KOPT-K1 (cell line): ENCODE results near the gene SPATA17.
A peak's percentile ranks its signal among the peaks of the same experiment; 100 is the strongest.
"Not testable (repeated sequence)": the region's sequence is repeated elsewhere in the genome, so short reads cannot be mapped to it uniquely, and the experiment has no call there.

Experiments used
- H3K27ac ChIP-seq: fragments of 200-600 bp; sonication (generic); 2 replicates; pipeline ENCODE4 v1.5.1; 2016; ENCODE audit warnings: antibody characterized with exemption, mild to moderate bottlenecking, low read depth, low read length; ENCODE audit not compliant: poor library complexity, severe bottlenecking
- H3K36me3 ChIP-seq: fragments of 200-600 bp; sonication (generic); 2 replicates; pipeline ENCODE4 v1.5.1; 2017; ENCODE audit warnings: antibody characterized with exemption, mild to moderate bottlenecking, low read length, moderate library complexity; ENCODE audit not compliant: insufficient read depth
- H3K9me3 ChIP-seq: fragments of 200-600 bp; sonication (generic); 2 replicates; pipeline ENCODE4 v1.5.1; 2017; ENCODE audit warnings: antibody characterized with exemption, low read length, mild to moderate bottlenecking; ENCODE audit not compliant: insufficient read depth, poor library complexity, severe bottlenecking

Gene SPATA17

DNA sequence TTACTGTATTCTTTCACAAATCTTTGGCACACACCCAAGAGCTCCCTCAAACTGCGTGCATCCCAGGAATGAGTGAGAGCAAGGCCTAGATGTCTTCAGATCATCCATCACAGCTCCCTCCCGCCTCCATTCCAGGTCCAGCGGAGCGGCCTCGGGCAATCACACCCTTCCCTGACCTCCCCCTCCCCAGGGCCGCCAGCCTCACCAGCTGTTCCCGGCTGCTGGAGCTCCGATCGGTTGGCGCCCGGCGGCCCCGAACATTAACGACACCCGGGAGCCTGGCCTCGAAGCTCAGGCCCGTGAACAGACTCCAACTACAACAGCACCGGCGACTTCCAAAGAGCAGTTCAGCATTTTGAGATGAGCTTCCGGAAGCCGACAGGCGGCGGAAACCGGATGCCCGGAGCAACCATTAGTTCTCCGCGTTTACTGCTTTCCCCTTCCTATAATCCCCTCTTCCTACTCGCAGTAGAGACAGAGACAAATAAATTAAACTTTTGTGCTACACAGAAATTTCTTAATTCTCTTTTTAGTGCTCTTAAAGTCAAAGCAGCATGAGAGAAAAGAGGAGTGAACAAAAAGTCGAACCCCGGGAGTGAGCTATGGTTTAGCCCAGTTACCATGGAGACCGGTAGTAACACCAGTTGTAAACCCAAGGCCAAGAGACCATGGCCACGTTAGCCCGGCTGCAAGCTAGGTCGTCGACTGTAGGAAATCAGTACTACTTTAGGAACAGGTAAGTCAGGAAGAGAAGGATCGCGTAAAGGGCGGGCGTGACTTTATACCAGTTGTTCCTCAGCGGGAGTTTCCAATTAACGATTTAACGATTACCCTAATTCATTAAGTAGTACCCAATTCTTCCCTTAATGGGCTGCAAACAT lies at the start of gene SPATA17, which contains the start of gene GPATCH2:
Gene SPATA17, plus strand, starts transcription at position 634 of the 881 bp plus-strand sequence. Its CDS starts 35 bp downstream, at position 669.
Gene GPATCH2, minus strand, starts transcription at position 380 of the 881 bp plus-strand sequence. Its CDS starts 119 bp downstream, at position 261.
- H3K27ac ChIP-seq: peak within 1 kb of the TSS; percentile 76
- no peaks in the 10 kb centered on the region for H3K9me3 ChIP-seq
- H3K36me3 ChIP-seq: no peaks in the 10 kb centered on the region

DNA sequence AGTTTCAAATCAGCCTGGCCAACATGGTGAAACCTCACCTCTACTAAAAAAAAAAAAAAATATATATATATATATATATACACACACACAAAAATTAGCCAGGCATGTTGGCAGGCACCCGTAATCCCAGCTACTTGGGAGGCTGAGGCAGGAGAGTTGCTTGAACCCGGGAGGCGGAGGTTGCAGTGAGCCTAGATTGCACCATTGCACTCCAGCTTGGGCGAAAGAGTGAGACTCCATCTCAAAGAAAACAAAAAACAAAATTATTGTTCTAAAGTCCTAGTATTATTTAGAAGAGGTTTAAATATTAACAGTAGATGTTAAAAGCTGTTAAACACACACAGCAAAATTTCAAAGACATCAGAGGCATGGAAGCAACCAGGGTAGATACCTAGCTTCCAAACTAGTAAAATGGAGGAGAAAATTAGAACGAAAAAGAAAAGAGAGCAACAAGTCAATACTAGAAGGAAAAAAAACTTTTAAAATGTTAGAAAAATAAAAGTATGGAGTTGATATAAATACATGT lies 46.8 kb upstream of the SPATA17 start:
- not testable (repeated sequence) for H3K36me3 ChIP-seq, H3K9me3 ChIP-seq, H3K27ac ChIP-seq

- Histone ChIP-seq H3K36me3 (no peaks in the 10 kb centered on the region), H3K27ac (no peak overlapping the region), H3K9me3 (no peaks in the 10 kb centered on the region)
These were observed 45.6 kb upstream of the SPATA17 start for GRCh38 chr1:217585577-217585976.

- Histone ChIP-seq H3K36me3 (no peaks in the 10 kb centered on the region), H3K9me3 (no peaks in the 10 kb centered on the region), H3K27ac (no peak overlapping the region)
These were observed 44.6 kb upstream of the SPATA17 start for GRCh38 chr1:217586586-217586985.

- H3K9me3 ChIP-seq: no peaks in the 10 kb centered on the region
- no peak overlapping the region for H3K27ac ChIP-seq
- H3K36me3 ChIP-seq: no peaks in the 10 kb centered on the region
These were observed 40.5 kb upstream of the SPATA17 start for GRCh38 chr1:217590598-217590997.

DNA sequence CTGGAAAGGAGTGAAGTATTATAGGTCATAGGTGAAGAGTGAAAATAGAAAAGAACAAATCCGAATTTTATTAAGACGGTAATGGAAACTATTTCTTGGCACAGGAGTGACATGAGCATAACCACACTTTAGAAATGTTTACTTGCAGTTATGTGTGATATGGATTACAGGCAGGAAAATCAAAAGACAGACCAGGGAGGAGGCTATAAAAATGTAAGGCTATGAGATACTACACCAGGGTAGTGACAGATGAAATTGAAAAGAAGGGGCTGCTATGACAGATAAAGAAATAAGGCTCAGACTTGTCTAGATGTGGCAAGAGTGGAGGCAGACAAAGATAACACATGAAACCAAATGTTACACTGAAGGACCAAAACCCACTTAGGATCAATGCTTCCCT lies 32.0 kb upstream of the SPATA17 start:
- Histone ChIP-seq H3K27ac (no peak overlapping the region), H3K9me3 (no peaks in the 10 kb centered on the region), H3K36me3 (peaks cover 6% of the 10 kb centered on the region; the same call in 1 of the 2 replicates)

DNA sequence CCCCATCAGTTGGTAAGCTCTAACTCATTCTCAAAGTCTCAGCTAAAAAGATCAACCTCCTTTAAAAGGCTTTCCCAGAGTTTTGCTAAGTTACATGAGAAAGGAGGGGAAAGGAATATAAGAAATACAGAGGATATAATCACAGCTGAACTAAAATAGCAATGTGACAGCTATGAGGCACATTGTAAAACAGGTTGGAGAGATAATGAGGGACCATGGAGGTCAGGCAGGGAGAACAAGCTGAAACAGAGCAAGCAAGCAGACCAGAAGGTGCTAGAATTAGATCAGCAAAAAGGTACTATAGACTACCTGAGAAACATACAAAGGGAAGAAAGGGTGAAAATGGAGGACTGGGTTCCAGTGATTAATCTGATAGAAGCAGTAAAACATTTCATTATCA lies 28.8 kb upstream of the SPATA17 start:
- no peak overlapping the region for H3K27ac ChIP-seq
- H3K9me3 ChIP-seq: no peaks in the 10 kb centered on the region
- peaks cover 13% of the 10 kb centered on the region for H3K36me3 ChIP-seq

DNA sequence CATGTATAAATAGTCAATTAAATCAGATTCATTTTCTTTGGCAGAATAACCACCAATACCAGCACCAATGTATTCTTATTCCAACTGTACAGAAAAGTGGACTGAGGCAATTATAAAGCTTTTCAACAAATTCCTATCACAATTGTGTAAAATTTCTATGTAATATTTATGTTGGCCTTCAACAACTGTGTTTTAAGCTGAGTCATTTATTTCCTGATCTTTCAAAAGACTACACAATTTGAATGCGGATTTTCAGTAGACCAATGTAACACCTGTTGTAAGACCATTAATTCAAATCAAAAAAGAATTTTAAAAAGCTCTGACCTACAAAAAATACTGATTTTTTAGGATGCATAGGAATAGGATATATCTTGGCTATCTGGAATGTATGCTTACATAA lies 25.8 kb upstream of the SPATA17 start:
- H3K36me3 ChIP-seq: peaks cover 22% of the 10 kb centered on the region

GRCh38 chr1:217614200-217614712 lies 16.9 kb upstream of the SPATA17 start:
- peaks cover 47% of the 10 kb centered on the region for H3K36me3 ChIP-seq
- no peak overlapping the region for H3K27ac ChIP-seq
- H3K9me3 ChIP-seq: no peaks in the 10 kb centered on the region

More for the DNA sequence above, 25.8 kb upstream of the SPATA17 start:
- H3K9me3 ChIP-seq: no peaks in the 10 kb centered on the region
- no peak overlapping the region for H3K27ac ChIP-seq

DNA sequence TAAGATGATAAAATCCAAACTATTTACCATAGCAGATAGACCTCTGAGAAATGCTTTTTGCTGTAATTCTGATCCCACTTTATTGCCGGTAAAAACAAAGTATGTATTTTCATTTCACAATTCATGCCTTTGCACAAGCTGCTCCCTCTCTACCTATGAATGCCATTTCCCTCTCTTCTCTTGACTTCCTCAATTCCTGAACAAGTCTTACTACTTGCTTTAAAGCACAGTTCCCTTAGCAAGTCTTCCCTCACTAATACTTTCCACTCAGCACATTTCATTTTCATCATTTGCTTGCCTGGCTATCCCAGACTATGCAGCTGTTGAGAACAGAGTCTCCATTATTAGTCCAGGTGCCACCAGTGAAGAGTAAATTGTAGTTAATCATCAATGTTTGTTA lies 14.0 kb upstream of the SPATA17 start:
- Histone ChIP-seq H3K36me3 (peaks cover 36% of the 10 kb centered on the region), H3K9me3 (no peaks in the 10 kb centered on the region), H3K27ac (no peak overlapping the region)

- no peak overlapping the region for H3K27ac ChIP-seq
- H3K36me3 ChIP-seq: peaks cover 27% of the 10 kb centered on the region
- no peaks in the 10 kb centered on the region for H3K9me3 ChIP-seq
These were observed 10.3 kb upstream of the SPATA17 start for GRCh38 chr1:217620814-217621213.

GRCh38 chr1:217622042-217622441 lies 9.1 kb upstream of the SPATA17 start:
- Histone ChIP-seq H3K27ac (no peak overlapping the region), H3K9me3 (no peaks in the 10 kb centered on the region), H3K36me3 (peaks cover 27% of the 10 kb centered on the region)

DNA sequence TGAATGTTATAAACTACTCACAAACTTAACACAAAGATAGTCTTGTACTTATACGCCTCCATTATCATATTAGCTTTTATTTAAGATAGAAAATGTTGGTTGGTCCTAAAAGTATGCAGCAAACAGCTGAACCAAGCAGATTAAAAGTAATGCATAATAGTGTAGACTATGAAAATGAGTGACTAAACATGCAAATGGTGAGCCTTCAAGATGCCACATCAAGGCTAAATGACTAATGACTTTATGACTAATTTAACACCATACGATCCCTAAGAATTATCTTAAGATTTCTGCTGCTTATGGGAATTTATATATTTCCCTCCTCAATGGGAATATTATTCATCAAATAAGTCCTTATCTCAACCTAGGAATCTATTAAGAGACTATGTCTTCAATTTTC lies 4.8 kb upstream of the SPATA17 start:
- no peak overlapping the region for H3K27ac ChIP-seq
- H3K9me3 ChIP-seq: no peaks in the 10 kb centered on the region
- no peaks in the 10 kb centered on the region for H3K36me3 ChIP-seq

- H3K27ac ChIP-seq: no peak overlapping the region
These were observed 3.7 kb upstream of the SPATA17 start for GRCh38 chr1:217627431-217627830.

GRCh38 chr1:217642455-217642854 lies 11.3 kb downstream of the SPATA17 start:
- Histone ChIP-seq H3K9me3 (no peaks in the 10 kb centered on the region), H3K36me3 (no peaks in the 10 kb centered on the region), H3K27ac (no peak overlapping the region)

More at GRCh38 chr1:217627431-217627830, 3.7 kb upstream of the SPATA17 start:
- no peaks in the 10 kb centered on the region for H3K36me3 ChIP-seq
- no peaks in the 10 kb centered on the region for H3K9me3 ChIP-seq
